A673 (cell line): ENCODE results near the gene B3GALNT2.

Experiments used
- CTCF ChIP-seq: fragments of 300-800, 200-600 bp; sonication (generic); conservative IDR thresholded peaks from 2 replicates; pipeline ENCODE4 v1.5.1; 2017; ENCODE audit warnings: low read depth, mild to moderate bottlenecking, antibody characterized with exemption, low read length, moderate library complexity, mixed read lengths
- EZH2 ChIP-seq: fragments of 200-600 bp; sonication (generic); IDR thresholded peaks from 2 replicates; pipeline ENCODE4 v1.6.1; 2017; ENCODE audit warnings: borderline replicate concordance, low read depth, mild to moderate bottlenecking, mixed read lengths, antibody characterized with exemption, low read length; ENCODE audit not compliant: poor library complexity, severe bottlenecking

GRCh38 chr1:235545292-235545930 is 41.2 kb upstream of the B3GALNT2 start:
- no peak for TF ChIP-seq CTCF
- TF ChIP-seq EZH2 = no peak
